Esophagus mucosa (tissue), 1 donor: ENCODE data around the gene SQSTM1. TPM values are rescaled to one million over a fixed set of nuclear protein-coding genes. Genes with fewer than 3 reads are reported as not detected.

Experiments used
- ATAC-seq: fragments of 200-7000 bp; cut with Tn5 transposase; one replicate; pipeline ENCODE4 v1.9.1; 2020
- total RNA-seq: library from RNA; stranded (reverse); gene quantifications from one replicate; pipeline ENCODE4 v1.2.4, GENCODE V29; 2023
- donor health status: DM: yes; HTN: yes; CAD: no.

SQSTM1 gene
- total RNA-seq, 1 donor from 2014 or later, result 126 TPM

DNA sequence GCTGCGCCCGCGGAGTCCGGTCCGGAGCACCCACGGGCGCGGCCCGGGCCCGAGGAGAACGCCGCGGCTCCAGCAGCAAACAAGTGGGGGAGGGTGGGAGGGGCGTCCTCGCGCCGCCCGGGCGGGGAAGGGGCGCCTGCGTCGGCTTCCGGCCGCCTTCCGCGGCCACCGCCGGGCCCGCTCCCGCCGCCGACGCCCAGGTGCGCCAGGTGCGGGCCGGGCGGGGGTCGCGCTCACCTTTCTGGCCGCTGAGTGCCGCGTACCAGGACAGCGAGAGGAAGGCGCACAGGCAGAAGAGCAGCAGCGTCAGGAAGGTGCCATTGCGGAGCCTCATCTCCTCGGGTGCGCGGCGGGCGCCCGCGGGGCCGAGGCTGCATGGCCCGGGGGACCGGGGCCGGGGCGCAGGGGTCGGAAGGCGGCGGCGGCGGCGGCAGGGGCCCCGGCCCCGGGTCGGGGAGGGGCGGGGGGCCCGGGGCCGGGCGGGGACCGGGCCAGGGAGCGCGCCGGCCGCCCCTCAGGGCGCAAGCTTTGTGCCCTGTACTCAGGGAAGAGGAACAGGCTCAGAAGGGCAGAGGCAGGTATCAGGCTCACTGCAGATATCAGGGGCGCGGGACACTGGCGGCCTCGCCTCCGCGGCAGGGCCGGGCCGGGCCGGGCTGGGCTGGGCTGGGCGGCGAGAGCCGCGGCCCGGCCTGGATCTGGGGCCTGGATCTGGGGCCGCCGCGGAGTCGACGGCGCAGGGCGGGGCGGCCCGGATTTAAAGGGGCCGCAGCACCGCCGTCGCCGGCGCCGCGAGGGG is 14.3 kb upstream of the SQSTM1 start, which contains the start of gene MGAT4B:
MGAT4B (minus strand) TSS at position 617 of the 799 bp plus-strand sequence; CDS start at position 334, 283 bp downstream.
- peak; percentile 87 for ATAC-seq

DNA sequence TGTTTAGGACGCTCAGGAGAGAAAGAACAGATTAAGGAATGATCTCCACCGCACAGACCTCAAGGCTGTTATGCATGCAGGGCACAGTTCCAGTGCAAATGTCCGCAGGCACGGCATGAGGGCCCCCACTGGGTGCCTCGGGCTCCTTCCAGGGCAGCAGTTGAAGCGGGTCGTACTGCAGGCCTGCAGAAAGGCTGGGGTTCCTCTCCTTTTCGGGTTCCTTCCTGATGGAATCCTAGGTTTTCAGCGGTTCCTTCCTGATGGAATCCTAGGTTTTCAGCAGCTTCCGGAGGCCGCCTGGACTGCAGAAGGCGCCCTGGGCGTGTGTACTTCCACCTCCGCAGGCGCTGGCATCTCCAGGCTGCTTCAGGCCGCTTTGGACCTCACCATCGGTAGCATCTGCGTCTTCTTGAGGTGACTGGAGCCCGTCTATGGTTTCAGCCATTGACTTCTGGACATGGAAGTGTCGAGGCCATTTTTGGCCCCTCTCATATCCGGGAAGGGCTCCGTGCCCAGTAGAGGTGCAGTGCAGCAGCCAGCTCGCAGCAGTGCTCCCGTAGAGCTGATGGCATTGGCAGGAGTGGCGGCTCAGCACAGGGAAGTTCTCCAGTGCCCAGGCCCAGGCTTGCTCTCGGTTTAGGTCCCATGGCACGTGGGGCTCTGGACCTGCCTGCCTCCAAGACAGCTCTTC is 8.4 kb upstream of the SQSTM1 start:
- ATAC-seq, result no peak

DNA sequence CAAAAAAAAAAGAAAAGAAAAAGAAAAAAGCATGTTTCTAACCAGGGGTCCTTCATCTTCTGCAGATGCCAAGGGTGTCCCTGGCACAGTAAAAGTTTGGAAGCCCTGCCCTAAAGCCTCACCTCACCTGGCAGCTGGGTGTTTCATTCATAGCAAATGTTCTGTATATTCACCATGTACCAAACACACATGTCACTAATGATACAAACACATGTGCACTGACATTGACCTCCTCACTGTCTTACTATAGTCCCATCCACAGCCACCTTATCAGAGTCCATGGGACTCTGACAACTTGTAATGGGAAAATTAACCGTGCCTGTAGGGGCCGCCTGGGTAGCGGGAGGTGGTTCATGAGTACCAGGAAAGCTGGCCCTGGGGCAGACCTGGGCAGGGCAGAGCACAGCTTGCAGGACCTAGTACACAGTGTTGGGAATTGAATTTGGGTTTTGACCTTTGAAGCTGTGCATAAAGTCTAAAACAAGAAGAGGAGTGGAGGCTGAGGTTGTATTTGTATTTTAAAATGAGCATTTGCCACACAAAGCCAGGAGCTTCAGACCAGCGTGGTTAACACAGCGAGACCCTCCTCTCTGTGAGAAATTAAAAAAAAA is 7.6 kb upstream of the SQSTM1 start:
- no peak for ATAC-seq

DNA sequence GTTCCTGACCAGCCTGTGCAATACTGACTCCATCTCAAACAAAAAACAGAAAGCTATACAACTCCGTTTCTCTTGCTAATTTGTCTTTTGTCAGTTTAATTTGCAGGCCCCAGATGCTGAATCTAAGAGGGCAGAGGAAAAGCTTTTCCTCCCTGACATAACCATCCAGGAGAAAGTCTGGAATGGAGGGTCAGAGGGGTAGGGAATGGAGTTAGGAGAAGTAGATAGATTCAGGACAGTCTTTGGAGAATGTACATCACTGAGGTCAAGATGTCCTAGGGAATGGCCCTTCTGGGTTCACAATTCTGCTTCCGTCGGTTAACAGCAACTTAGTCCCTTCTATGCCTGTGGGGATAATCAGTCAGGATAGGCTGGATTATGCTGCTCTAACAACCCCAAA is 6.6 kb upstream of the SQSTM1 start:
- no peak for ATAC-seq

DNA sequence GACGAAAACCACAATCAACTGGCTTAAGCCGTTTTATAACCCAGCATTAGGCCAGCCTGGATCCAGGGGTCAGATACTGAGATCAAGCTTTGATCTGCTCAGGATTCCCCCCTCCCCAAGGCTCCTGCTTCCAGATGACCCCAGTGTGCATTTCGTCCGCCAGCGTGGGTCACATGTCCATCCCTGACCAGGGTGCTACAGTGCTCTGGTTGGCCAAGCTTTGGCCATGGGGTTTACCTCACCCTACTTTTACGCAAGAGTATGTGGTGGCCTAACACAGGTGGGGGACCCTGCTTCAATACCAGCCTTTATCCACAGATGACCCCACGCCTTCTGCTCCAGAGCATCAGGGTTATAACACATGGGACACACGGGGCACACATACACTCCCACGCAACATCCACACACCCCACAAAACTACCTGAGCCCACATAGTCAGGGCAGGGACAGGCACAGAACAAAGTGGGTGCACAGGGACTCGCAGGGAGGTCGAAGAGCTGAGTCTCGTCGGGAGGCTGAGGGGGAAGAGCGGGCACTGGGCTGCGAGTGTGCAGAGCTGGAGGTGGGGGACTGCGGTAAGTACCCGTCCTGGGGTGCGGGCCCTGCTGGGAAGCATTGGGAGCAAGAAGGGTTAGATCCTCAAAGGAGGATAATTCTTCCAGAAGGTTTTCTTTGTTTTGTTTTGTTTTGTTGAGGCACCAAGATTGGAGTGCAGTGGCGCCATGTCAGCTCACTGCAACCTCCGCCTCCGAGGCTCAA is 5.0 kb upstream of the SQSTM1 start:
- ATAC-seq, result no peak

DNA sequence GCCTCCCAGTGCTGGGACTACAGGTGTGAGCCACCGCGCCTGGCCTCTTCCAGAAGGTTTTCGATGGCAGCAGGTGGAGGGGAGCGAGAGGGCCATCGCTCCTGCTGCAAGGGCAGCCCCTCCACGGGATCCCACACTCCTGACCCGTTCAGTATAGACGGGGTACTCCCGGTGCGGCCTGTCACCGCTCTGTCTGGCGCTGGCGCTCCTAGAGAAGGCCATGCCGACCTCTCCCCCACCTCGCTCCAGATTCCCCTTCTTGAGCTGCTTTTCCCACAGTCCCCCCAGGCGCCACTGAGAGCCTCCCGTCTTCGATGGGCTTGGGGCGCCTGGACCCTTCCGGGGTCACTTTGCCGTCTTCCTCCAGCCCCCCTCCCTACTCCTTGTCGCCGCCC is 4.3 kb upstream of the SQSTM1 start:
- no peak for ATAC-seq

DNA sequence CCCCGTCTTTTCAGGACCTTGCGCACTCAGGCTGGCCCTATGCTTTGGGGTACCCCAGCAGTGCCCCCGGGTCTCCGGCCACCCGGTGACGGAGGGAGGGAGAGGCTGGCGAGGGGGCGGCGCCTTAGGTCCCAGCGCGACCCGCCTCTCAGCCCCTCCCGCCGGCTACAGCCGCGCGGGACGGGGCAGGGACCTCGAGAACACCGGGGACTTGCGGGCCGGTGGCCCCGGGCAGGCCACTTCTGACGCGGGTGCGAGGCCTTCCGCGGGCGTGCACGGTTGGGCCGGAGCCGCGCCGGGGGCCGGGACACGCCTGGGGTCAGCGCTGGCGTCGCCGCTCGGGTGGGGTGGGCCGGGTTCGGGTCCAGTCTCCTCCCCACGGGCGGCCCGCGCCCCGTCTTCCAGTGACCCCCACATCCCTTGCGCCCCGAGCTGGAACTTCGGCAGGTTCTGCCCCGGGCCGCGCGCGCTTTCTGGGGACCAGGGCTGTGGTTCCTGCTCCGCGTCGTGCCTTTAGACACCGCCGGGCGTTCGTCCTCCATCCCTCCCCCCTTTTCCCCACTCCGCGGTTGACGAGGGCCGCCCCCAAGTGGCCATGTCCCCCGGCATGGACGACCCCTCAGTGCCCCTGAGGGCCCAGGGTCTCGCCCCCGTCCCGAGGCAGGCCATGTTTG is 3.8 kb upstream of the SQSTM1 start:
- no peak for ATAC-seq

DNA sequence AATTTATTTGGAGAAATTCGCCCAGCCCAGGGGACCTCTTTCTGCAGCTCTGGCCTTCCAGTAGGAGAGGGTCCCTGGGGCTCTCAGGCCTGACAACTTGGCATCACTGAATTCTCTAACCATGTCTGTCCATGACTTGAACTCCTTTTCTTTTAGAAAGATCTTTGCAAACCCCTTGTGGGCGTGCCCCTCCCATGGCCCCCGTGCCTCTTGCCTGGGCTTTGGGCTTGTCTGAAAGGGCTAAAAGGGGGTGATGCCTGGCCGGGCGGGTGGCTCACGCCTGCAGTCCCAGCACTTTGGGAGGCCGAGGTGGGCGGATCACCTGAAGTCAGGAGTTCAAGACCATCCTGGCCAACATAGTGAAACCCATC is 3.2 kb upstream of the SQSTM1 start:
- no peak for ATAC-seq

DNA sequence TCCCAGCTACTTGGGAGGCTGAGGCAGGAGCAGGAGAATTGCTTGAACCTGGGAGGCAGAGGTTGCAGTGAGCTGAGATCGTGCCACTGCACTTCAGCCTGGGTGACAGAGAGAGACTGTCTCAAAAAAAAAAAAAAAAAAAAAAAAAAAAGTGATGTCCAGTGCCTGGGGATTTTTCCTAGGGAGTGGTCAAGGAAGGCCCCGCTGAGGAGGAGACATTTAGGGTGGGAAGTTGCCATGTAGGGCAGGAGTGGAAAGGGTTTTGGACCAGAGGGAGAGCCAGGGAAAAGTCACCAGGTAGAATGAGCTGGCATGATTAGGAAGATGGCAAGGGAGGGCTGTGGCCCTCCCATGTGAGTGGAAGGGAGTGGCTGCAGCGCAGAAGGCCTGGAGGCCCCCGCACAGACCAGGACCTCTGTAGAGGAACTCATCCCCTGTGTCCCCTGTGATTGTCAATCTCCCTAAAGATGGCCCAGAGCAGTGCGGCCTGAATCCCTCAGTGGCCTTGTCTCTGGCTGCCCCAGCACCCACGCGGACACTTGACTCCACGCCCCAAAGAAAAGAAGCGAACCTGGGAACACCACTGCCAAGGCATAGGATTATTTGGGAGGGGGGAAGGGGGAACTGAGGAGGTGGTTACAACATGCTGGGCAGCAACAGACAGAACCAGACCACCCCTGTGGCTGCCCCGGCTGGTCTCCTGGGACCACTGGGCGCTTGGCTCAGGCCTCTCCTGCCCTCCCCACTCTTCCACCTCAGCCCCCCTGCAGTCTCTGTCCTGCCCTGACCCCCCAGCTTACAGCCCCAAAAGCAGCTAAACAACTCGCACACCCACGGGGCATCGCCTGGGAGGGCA is 2.6 kb upstream of the SQSTM1 start:
- no peak for ATAC-seq

DNA sequence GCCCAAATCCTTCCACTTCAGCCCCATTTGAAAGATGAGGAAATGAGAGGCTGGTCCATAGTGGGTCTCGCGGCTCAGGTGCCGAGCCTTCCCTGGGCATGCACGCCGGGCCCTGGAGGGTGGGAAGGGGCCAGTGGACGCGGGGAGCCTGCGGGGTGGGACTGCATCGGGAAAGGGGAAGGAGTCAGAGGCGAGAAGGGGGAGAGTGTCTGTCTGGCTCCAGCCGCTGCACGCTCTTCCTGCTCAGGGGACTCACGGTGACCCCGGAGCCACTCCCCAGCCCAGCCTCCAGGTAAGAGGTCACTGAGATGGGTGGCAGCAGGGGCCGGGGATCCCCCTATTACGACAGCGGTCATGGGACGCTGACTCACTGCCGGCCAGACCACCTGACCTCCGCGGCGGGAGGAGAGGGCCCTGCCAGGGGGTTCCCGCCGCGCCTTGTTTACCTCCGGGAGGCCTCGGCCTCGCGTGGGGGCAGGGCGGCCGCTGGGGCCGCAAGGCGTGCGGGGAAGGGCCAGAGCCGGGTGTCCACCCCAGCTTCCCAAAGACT is 1.9 kb upstream of the SQSTM1 start:
- peak; percentile 82 for ATAC-seq

DNA sequence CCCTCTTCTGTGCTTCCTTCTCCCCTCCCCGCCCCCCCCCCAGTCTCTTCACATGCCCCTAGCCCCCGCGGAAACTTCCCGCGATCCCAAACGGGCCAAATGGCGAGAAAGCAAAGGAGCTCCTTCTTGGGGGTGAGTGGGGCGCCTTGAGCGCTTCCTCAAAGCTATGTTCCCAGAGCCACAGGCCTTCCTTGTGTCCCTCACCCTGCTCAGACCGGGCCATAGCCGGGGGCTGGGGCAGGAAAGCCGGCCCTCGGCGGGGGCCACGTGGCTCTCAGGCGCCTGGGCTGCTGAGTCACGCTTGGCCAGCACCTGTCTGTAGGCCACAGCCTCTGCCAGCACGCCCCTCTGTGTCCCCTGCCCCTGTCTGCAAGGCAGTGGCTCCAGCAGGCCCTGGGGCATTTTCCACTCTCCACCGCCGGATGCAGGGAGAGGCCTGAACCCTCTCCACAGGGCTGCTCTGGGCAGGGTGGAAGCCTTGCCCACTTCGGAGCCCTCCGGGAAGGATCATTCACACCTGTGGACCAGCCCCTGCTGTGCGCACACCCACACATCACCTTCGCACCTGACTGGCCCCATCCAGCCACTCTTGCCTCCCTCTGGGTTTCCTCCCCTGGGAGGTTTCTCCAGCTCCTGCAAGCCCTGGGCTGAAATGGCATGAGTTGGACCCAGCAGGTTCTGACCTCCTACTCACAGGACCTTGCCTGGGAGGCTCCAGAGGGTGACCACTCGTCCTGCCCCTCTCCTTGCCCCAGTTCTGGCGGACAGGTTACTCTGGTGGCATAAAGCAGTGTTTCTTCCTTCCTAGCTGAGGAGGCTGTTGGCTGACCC is 1.2 kb upstream of the SQSTM1 start:
- ATAC-seq, result peak; percentile 30

DNA sequence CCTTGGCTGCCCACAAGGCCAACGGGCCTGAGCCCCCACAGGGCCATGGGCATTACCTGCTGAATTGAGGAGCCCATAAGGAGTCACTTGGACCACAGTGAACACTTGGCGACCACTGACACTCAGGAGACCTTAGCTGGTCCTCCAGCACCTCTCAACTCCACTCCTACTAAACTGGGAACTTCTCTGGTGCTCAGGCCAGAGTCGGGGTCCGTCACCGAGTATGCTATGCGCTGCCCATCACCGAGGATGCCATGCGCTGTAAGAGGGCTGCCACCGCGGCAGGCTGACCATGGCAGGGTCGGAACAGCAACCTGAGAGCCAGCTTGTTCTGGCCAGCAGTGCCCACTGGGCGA is 600 bp upstream of the SQSTM1 start:
- ATAC-seq, result no peak

DNA sequence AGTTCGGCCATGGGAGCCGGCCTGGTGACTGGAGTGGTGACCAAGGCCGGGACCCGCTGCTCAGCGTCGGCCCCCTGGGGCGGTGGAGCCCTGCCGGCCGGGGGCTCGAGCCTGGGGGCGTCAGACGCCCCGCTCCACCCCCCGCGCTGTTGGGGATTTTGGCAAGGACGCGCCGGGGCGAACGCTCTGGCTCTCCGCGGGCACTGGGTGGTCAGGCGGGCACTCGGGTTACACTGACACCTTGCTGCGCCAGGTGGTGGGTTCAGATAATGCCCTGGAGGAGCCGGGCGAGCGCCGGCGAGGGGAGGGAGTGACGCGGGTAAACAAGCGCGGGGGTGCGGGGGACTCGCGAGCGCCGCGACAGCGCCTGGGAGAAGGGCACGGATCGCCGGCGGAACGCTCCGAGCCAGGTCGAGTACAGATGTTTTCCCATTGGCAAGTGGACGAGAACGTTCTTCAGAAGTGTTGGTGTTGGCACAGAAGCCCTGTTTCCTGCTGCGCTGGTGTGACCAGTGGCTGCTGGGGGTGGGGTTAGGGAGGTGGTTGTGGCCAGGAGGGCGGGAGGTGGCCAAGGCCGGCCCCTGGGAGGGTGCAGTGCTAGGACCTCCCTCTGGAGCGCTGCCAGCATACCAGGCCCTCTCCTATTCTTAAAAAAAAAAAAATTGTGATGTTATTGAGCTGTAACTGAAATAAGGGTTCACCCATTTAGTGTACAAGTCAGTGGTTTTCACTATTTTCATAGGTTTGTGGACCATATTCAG is 773 bp downstream of the SQSTM1 start:
- ATAC-seq, result peak; percentile 78

DNA sequence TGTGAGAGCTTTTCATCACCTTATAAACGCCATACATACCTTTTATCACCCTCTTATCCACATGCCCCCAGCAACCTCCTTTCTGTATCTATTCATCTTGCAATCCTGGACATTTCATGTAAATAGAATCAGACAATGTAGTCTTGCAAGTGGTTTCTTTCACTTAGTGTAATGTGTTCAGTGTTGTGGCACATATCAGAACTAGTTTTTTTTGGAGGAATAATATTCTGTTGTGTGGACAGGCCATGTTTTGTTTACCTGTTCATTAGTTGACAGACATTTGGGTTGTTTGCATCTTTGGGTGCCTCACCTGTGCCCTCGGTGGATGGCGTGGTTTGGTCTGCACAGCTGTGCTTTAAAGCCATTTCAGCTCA is 1.3 kb downstream of the SQSTM1 start:
- ATAC-seq, result no peak

DNA sequence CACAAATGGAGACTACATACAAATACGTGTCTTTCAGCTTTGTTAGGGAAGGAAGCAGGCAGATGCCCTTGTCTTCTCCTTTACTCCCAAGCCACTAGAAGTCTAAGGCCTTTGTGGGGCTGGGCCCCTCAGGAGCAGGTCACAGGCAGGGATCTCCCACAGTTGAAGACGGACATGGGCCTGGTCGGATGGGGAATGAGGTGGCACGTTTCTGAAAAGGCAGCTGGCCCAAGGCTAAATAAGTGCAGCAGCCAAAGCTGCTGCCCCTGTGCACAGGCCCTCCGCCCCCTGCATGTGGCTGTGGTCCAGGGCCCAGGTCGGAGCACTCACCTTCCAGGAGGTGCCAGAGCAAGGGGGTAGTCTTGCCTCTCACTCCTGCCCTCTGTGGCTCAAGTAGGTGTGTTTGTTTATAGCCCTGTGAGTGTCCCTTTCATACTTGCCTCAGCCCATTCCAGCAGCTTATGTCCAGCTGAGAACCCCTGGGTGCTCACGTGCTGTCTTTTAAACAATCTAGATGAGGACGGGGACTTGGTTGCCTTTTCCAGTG is 1.8 kb downstream of the SQSTM1 start:
- ATAC-seq, result no peak

DNA sequence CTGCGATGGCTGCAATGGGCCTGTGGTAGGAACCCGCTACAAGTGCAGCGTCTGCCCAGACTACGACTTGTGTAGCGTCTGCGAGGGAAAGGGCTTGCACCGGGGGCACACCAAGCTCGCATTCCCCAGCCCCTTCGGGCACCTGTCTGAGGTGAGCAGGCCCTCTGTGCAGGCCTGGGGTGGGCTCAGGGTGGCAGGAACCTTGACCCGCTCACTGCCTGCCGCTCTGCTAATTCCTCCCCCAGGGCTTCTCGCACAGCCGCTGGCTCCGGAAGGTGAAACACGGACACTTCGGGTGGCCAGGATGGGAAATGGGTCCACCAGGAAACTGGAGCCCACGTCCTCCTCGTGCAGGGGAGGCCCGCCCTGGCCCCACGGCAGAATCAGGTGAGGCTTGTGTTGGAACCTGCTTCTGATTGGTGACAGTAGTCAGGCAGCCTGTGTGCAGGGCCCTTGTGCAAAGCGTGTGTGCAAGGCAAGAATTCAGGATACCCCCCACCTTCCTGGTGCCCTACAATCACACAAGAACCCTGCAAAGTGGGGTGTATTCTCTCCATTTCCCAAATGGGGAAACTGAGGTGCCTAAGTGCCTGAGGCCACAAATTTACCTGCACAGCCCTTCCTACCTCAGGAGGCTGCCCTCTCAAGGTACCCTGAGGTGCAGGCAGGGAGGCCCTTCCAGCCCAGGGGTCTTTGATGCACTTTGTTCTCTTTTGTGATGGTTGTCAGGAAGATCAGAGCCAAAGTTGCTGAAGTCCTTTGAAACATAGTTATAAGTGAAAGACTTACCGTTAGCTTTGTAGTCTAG is 3.4 kb downstream of the SQSTM1 start:
- no peak for ATAC-seq

DNA sequence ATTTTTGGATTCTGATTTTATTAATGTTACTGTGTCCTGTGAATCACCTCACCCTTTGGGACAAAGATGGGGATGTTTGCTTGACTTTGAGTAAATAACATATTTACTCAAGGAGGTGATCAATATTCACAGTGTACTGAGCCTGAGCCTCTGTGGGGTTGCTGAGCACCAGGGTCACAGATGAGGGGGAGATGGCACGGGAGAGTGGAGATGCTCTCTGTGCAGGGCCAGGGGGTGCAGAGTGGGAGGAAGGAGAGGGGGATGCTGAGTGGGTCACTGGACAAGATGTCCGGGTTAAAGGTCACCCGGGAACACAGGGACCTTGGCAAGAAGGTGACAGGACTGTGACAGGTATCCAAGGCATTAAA is 4.0 kb downstream of the SQSTM1 start:
- no peak for ATAC-seq

DNA sequence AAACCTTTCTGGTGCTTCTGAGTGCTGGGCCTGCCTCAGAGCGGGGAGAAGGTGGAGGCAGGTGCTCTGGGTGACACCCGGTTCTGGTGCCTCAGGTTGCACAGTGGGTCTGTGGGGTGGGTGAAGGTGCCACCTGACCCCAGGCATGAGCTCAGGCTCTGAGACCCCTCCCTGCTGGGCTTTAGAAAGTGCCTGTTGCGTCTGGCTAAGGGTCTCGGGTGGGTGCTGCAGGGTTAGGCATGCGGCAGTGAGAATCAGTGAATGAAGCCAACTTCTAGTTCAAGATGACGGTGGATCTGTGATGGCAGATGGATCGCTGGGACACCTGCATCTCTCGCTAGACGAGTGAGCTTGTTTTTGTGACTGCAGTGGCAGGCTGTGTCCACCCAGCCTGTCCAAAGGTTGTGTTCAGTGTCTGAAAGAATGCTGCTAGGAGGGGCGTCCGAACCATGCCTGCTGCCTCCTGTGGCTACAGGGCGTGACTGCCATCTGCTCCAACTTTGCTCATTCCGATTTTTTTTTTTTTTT is 5.0 kb downstream of the SQSTM1 start:
- no peak for ATAC-seq
